Osteocyte (in vitro differentiated cells): ENCODE data around the gene CD274. TPM values are rescaled to one million over a fixed set of nuclear protein-coding genes. Genes with fewer than 3 reads are reported as not detected.
"Not testable (repeated sequence)": the region's sequence is repeated elsewhere in the genome, so short reads cannot be mapped to it uniquely, and the experiment has no call there.

Source experiments
- DNase-seq: peaks from one replicate; pipeline ENCODE4 v3.0.0; 2021; ENCODE audit warnings: mixed read lengths; ENCODE audit not compliant: unreplicated experiment; ENCODE audit errors: extremely low spot score
- H3K27ac Mint-ChIP-seq: one replicate; pipeline ENCODE4 v1.8.0; 2021; ENCODE audit warnings: mild to moderate bottlenecking, mixed read lengths; ENCODE audit not compliant: unreplicated experiment
- H3K27me3 Mint-ChIP-seq: one replicate; pipeline ENCODE4 v1.8.0; 2021; ENCODE audit warnings: mixed read lengths; ENCODE audit not compliant: unreplicated experiment
- H3K36me3 Mint-ChIP-seq: one replicate; pipeline ENCODE4 v1.8.0; 2021; ENCODE audit warnings: mixed read lengths; ENCODE audit not compliant: unreplicated experiment
- H3K4me1 Mint-ChIP-seq: one replicate; pipeline ENCODE4 v1.8.0; 2021; ENCODE audit warnings: mixed read lengths; ENCODE audit not compliant: unreplicated experiment
- H3K4me3 Mint-ChIP-seq: one replicate; pipeline ENCODE4 v1.8.0; 2021; ENCODE audit warnings: mild to moderate bottlenecking, moderate library complexity, mixed read lengths; ENCODE audit not compliant: unreplicated experiment
- H3K9me3 Mint-ChIP-seq: one replicate; pipeline ENCODE4 v1.8.0; 2021; ENCODE audit warnings: mixed read lengths; ENCODE audit not compliant: unreplicated experiment
- CTCF ChIP-seq: fragments of 200-600 bp; sonication (generic); IDR thresholded peaks from 2 replicates; pipeline ENCODE4 v1.5.0; 2021; ENCODE audit warnings: antibody characterized with exemption, mild to moderate bottlenecking, moderate library complexity
- total RNA-seq: library from RNA; stranded (reverse); gene quantifications from 2 replicates; pipeline ENCODE4 v1.2.1, GENCODE V29; 2021

The CD274 gene
- total RNA-seq, 1 donor from 2014 or later: 0.43 TPM

GRCh38 chr9:5493679-5494511 lies 43.6 kb downstream of the CD274 start:
- Mint-ChIP-seq H3K4me3 (no peak overlapping the region), H3K36me3 (no peaks in the 10 kb centered on the region), H3K27ac (no peak overlapping the region), H3K27me3 (no peaks in the 10 kb centered on the region), H3K4me1 (peaks cover 8% of the 10 kb centered on the region), H3K9me3 (no peaks in the 10 kb centered on the region)
- no peak for DNase-seq
- TF ChIP-seq CTCF: no peak

DNA sequence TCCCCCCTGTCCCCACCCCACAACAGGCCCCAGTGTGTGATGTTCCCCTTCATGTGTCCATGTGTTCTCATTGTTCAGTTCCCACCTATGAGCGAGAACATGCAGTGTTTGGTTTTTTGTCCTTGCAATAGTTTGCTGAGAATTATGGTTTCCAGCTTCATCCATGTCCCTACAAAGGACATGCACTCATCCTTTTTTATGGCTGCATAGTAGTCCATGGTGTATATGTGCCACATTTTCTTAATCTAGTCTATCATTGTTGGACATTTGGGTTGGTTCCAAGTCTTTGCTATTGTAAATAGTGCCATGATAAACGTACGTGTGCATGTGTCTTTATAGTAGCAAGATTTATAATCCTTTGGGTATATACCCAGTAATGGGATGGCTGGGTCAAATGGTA lies 44.4 kb downstream of the CD274 start:
- not testable (repeated sequence) for H3K36me3 Mint-ChIP-seq, H3K4me3 Mint-ChIP-seq, DNase-seq, H3K9me3 Mint-ChIP-seq, H3K27me3 Mint-ChIP-seq, H3K27ac Mint-ChIP-seq, H3K4me1 Mint-ChIP-seq

GRCh38 chr9:5499157-5499556 lies 48.8 kb downstream of the CD274 start:
- peaks cover 8% of the 10 kb centered on the region for H3K9me3 Mint-ChIP-seq
- H3K27me3 Mint-ChIP-seq: no peaks in the 10 kb centered on the region
- H3K4me3 Mint-ChIP-seq: no peak overlapping the region
- peaks cover 3% of the 10 kb centered on the region for H3K4me1 Mint-ChIP-seq
- no peak for DNase-seq
- H3K36me3 Mint-ChIP-seq: no peaks in the 10 kb centered on the region
- H3K27ac Mint-ChIP-seq: no peak overlapping the region
- TF ChIP-seq CTCF: no peak

DNA sequence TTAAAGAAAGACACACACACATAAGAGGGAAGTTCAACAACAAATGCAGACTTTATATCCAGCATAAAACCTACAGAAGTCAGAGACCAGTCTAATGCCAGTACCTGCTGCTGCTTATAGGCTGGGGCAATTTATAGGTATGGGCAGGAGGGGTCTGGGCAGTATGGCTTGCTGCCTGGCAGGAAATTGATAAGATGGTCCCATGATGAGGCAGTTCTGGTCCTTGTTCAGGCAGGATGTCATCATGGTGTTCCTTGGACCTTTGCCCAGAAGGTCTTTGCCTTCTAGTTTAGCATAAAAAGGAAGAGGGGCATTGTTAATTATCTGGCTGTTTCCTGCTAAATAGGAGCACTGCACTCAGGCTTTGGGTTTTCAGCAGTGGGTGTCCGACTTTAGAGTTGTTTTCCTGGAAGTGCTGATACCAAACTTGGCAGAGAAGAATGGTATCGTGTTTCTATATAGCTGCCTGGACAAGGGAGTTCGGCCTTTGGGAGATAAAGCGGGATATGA lies 49.6 kb downstream of the CD274 start:
- H3K27me3 Mint-ChIP-seq: no peaks in the 10 kb centered on the region
- H3K27ac Mint-ChIP-seq: no peak overlapping the region
- no peak overlapping the region for H3K4me3 Mint-ChIP-seq
- no peak for DNase-seq
- H3K4me1 Mint-ChIP-seq: peaks cover 2% of the 10 kb centered on the region
- peaks cover 14% of the 10 kb centered on the region for H3K9me3 Mint-ChIP-seq
- no peaks in the 10 kb centered on the region for H3K36me3 Mint-ChIP-seq
- TF ChIP-seq CTCF: no peak

DNA sequence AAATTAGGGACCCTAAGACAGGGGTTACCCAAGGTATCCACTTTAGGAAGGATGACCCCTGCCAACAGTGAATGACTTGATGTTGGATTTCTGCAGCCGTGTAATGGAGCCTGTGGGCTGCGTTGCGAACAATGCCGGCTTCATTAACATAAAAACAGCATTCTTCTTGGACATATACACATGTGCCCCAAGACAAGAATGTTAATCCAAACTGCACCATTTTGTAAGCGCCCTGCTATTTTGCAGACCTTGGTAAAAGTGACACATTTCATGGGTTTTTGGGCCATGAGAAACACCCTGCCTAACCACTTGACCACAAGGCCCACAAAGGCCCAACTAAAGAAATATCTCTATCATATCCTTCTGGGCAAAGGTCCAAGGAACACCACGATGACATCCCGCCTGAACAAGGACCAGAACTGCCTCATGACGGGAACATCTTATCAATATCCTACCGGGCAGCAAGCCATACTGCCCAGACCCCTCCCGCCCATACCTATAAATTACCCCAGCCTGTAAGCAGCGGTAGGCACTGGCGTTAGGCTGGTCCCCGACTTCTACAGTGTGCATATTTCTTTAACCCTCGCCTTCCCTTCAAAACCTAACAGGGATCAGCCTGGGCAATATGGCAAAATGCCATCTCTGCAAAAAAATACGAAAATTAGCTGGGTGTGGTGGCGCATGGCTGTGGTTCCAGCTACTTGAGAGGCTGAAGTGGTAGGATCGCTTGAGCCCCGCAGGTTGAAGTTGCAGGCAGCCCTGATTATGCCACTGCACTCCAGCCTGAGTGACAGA lies 50.3 kb downstream of the CD274 start:
- no peak for DNase-seq
- Mint-ChIP-seq H3K27me3 (no peaks in the 10 kb centered on the region), H3K4me3 (no peak overlapping the region), H3K27ac (no peak overlapping the region), H3K9me3 (peaks cover 14% of the 10 kb centered on the region), H3K4me1 (peaks cover 2% of the 10 kb centered on the region), H3K36me3 (no peaks in the 10 kb centered on the region)
- TF ChIP-seq CTCF: no peak
